ENCODE data around the gene GPR132.
"Not testable (repeated sequence)": the region's sequence is repeated elsewhere in the genome, so short reads cannot be mapped to it uniquely, and the experiment has no call there.

Gene GPR132

DNA sequence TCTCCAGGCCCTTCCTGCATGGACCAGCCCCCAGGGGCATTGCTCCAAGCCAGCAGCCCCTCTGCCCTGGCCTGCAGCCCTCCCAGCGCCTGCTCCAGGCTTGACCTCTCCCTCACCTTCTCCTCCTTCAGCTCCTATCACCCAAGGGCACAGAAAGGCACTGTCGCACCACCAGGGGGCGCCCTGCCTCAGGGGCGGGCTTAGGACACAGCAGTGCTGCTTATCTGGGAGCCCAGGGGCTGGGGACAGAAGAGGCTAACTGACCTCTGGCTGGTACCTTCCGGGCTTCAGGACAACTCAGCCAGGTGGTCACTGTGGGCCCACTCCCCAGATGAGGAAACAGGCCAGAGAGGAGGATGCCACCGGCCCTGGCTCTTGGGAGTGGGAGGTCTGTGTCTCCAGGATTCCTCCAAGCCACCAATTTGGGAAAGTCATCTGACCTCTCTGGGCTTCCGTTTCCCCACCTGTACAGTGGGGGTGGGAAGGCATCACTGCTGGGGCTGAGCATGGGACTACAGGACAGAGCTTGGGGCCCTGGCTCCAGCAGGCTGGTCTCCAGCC, 25.3 kb upstream of the GPR132 start:
- FAIRE-seq = no peak

DNA sequence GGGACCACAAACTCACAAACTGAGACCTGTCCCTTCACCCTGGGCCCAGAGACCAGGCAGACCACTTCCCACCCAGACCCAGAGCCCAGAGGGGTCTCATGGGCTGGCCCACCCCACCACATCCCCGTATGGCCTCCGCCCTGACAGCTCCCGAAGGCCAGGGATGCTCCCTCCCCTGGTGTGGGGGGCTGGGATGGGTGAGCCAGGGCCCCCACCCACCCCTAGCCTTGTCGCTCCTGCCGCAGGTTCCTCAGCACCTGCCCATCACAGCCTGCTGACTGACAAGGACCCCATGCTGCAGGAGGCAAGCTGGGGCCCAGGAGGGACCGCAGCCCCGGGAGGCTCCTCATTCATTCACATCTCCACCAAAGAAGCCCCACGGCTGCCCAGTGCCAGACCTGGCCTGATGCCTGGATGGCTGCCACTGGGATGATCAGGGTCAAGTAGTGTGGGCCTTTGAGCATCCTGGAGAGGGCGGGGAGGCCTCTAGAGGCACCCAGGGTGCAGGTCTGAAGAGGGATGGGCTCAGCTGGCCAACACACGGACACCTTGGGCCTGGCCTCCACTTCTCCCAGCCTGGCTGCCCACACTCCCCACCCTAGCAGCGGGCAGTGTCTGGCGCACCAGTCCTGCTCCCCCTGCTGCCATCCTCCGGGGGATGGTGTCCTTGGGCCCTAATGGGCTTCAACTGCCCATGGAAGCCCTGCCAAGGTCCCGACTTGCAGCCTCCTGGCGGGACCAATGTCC, 24.7 kb upstream of the GPR132 start:
- FAIRE-seq = no peak

DNA sequence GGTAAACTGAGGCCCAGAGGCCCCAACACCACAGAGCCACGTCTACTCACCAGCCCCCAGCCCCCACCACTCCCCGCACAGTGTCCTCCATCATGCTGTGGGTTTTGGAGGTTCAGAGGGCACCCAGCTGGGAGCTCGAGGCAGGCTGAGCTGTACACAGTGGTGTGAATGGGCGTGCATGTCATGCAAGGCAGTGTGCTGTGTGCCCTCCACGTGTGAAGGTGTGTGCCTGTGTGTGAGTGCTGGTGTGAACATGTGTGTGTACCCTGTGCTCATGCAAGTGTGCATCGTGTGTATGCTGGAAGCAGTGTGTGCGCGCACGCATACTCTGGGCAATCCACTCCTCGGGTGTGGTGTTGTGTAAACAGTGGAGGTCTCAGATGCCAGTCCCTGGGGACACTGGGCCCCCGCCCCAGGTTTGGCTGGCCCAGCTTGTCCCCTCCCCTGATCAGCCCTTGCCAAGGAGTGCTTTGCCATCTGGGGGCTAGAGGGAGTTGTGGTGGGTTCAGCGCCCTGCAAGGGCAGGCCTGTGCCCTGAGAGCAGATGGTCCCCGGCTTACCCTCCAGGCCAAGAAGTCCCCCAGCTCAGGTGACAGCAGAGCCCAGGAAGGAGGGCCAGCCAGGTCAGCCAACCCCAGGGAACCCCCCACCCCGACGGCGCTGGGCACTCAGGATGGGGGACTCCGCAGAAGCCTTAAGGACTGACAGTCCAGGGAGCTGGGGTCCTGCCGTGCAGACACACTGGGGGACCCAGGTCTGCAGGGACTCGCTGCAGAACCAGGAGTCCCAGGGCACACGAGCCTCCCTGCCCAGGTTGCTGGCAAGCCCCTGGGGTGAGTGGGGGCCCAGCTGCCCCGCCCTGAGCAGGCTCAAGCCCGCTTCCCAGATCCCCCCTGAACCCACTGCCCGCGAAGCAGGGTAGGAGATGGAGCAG, 23.8 kb upstream of the GPR132 start:
- FAIRE-seq = no peak

DNA sequence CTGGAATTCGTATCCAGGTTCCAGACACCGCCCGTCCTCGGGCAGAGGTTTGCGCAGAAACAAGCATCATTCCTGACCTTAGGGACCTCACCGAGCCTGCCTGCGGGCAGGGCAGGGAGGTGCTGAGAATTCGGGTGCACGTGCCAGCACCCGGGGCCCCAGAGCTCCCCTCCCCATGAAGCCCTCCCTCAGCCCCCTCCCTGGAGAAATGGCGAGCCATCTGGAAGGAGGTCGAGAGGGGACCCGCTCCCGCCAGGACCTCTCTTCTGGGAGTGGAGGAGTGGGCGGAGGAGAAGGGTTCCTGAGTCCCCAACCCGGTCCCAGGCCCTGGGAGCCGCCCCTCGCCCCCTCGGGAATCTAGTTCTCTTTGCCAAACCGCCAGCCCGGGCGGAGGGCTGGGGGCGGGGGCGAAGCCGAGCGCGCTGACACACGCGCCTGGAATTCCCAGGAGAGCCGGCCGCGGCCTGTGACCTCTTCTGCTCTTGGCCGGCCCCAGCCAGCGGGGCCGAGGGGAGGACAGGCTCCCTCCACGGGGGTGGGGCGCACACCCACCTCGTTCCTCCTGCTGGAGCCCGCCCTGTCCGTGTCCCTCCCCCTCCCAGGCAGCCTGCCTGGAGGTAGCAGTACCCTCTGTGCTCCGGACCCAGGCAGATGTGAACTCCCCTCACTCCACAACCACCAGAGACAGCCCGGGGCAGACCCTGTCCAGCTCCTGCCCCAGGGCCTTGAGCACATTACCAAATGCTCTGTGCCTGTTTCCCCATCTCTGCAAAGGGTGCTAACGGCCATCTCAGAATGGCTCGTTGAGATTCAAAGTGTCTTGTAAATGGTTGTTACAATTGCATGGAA, 23.0 kb upstream of the GPR132 start:
- FAIRE-seq = no peak

DNA sequence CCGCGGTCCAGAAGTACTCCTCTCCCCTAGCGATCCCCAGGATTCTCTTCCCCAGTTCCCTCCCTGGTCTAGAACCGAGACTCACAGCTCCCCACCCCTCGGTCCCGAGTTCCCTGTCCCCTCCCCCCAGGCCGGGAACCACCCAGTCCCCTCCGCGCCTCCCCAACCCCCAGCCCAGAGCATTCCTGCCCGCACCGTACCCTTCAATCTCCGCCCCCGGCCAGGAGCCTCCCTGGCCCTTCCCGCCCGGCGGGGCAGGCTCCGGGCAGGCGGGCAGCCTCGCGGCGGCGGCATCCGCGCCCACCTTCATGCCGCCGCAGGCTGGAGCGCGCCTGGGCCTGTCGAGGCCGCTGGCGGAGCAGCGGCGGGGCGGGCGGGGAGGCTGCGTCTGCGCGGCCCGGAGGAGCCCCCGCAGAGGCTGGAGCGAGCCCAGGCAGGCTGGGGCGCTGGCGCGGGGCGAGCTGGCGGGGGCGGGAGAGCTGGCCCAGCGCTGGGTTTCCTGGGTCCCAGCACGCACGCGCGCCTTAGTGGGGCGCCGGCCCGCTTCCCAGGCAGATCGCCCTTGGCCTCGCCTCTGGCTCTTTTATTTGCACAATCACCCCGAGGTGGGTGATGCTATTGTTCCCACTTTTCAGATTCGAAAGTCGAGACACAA, 22.2 kb upstream of the GPR132 start:
- FAIRE-seq = no peak

DNA sequence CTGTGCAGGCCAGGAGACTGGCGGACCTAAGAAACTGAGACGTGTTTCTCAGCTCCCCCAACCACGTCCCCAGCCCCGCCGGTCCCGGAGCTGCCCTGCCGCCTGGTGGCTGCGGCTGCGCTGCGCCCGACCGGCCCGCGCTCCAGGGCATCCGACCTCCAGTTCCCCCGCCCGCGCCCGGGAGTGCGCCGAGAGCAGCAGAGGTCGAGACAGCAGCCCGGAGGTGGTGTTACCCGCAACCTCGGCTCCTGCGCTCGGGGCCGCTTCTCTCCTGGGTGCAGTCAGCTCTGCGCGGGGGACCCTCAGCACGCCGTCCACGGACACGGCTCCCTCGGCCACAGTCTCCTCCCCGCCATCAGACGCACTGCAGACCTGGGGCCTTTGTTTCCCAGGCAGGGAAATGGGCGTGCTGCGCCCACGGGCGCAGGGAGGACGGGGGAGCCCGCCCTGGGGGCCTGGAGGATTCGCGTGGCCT, 21.6 kb upstream of the GPR132 start:
- FAIRE-seq = no peak

DNA sequence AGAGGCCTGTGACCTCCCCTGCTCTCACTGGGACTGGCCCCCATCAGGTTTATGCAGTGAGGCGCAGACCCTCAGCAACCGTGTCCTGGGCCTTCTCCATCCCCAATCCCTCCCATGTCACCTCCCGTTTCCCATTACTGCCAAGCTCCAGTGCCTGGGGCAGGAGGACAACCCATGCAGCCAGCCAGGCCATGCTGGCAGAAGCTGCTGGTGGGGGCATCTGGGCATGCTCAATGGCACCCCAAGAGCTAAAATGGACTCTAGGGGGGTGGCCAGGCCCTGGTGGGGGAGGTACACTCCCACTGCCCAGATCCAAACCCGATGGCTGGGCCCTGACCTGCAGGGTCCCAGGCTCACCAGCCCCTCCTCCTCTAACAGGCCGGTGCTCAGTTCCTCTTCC, 20.5 kb upstream of the GPR132 start:
- FAIRE-seq = no peak

DNA sequence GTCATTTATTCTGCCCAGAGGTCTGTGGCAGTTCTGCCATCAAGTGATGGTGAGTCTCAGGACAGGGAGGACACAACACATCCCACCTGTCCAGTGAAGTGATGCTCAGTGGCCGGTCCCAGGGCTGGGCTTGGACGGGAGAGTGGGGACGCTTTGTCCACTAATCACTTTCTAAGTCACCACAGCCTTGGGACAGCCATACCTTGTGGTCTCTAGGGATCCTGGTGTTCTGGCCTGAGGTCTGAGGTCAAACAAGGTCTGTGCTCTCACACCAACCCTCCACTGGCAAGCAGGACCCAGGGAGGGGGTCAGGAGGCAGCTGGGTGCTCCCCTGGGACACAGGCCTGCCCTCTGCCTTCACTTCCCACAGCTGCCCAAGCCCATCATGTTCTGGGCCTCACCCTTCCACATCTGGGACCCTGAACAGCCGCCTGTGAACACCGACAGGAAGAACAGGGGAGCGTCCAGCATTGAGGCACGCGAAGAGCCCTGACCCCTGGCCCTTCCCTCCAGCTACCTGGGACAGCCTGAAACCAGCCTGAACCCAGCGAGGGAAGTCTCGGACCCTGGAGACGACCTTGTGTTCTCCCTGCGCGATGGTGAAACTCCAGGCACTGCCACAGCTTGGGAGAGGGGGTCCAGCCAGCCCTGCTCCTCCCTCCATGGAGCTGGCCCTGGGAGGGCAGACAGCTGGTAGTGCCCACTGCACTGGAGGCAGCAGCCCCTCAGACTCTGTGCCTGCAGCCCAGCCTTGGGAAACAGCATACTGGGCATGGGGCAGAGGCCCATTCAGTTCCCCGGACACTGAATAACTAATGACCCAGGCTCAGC, 19.7 kb upstream of the GPR132 start:
- FAIRE-seq = no peak

DNA sequence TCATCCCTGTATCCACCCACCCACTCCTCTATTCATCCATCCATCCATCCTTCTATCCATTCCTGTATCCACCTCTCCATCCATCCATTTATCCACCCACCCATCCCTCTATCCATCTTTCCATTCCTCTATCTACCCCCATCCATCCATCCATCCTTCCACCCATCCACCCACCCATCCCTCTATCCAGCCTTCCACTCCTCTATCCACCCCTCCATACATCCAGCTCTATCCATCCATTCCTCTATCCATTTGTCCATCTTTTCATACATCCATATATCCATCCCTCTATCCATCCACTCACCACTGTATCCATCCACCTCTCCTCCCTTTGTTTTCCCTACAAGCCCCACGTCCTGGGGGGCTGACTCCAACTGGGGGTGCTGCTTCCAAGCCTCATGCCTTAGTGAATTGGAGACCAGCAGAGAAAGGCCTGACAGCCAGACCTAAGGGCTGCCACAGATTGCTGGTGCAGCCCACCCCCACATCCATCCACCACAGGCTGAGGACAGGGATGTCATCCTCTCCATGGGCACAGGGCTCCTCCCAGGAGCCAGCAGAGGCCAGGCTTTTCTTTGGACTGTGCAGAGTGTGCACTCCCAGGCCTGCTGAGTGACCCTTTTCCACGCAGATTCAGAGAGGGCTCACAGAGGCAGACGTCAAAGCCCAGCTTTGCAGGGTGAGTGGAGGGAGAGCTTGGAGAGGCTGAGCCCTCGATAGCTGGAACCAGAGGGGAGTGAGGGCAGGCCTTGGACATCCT, 18.9 kb upstream of the GPR132 start:
- FAIRE-seq = no peak

DNA sequence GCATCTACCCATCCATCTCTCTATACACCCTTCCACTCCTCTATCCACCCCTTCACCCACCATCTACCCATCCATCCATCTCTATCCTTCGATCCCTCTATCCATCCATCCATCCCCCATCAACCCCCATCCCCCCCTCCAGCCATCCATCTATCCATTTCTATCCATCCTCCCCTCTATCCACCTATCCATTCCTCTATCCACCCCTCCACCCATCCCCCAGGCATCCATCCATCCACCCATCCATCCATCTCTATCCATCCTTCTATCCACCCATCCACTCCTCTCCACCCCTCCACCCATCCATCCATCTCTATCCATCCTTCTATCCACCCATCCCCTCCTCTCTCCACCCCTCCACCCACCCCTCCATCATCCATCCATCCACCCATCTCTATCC, 17.5 kb upstream of the GPR132 start:
- no peak for FAIRE-seq

DNA sequence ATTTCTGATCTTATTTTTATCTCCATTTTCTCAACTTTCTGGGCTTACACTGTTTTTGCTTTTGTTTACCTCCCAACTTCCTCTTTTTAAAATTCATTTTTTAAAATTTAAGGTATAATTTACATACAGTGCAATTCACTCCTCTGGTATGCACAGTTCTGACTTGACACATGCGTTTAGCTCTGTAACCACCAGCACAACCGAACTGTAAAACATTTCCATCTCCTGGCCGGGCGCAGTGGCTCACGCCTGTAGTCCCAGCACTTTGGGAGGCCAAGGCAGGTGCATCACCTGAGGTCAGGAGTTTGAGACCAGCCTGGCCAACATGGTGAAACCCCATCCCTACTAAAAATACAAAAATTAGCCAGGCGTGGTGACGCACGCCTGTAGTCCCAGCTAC, 16.2 kb upstream of the GPR132 start:
- FAIRE-seq = not testable (repeated sequence)

DNA sequence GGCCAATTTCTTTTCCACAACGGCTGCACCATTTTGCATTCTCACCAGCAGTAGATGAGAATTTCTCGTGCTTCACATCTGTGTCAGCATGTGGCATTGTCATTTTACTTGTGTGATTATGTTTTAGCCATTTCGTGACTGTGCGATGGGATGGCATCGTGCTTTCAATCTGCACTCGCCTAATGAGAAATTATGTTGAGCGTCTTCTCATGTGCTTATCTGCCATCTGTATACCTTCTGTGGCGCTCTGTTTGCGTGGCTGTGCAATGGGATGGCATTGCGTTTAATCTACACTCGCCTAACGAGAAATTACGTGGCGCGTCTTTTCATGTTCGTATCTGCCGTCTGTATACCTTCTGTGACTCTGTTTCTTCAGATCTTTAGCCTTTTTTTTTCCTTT, 14.9 kb upstream of the GPR132 start:
- FAIRE-seq = no peak

DNA sequence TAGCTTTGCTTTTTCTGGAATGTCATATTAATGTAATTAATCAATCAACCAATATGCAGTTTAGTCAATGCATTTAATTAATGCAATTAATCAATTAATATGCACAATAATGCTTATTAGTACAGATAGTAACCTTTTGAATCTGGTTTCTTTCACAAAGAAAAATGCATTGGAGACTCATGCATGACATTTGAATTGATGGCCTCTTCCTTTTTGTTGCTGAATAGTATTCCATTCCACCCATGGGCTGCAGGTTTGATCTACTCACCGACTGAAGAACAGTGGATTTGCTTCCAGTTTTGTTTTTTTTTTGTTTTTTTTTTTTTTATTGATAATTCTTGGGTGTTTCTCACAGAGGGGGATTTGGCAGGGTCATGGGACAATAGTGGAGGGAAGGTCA, 13.1 kb upstream of the GPR132 start:
- no peak for FAIRE-seq

DNA sequence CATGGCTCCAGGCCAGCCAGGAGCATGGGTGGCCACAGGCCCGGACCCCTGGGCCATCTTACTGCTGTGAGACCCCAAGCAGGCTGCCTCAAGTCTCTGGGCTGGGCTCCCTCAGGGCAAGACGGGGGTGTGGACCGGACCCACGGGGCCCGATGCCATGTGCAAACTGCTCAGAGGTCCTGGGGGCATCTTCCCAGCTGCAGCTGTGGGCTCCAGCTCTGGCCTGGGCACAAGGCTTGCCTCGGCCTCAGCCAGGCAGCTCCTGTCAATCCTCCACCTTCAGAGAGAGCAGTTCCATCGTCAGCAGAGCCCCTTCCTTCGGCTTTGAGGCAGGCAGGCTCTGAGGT, 12.4 kb upstream of the GPR132 start:
- no peak for FAIRE-seq

DNA sequence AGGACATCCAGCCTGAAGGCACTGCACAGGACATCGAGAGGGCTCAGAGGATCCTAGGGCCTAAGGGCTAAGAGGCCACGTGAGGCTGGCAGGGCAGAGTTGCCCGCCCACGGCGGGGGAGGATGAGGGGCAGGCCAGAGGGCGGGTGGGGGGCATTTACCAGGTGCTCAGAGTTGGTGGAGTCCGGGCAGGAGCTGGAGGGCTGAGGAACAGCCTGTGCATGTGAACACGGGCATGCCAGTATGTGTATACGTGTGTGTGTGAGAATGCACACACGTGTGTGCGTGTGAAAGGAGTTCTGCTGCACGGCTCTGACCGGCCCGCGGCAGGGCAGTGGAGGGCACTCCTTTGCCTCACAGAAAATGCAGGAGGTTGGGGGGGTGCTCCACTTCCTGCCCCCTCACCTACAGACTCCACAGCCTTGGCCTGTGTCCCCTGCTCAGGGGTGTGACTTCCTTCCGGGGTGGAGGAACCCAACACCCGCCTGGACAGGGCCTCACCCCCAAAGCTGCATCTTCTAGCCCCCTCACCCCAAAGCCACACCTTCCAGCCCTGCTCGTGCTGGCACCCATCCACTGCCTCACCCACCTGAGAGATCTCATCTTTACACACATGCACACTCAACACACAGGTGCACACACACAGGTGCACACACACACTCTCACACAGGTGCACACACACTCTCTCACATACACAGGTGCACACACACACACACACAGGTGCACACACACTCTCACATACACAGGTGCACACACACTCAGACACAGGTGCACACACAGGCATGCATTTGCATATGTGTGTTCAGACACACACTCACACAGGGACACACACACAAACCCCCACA, 11.8 kb upstream of the GPR132 start:
- FAIRE-seq = no peak

DNA sequence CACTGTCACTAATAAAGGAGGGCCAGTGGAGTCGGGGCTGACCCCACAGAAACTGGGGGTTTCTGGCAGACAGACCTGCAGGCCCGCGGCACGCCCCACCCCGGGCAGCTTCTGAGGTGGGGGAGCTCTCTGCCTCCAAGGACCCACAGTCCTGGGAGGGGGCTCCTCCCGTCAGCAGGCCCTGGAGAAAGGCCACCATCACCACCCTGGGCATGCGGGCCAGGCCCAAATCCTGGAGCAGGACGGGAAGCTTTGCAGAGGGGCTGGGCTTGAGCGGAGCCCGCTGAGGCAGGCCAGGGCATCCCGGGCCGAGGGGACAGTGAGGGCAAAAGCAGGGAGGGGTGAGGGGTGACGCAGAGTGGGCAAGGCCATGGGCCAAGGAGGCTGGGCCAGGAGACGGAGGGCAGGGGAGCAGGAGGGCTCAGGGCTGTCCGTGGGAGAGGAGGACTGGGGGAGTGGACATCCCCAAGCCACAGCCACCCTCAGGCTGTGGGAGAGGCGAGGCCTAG, 11.1 kb upstream of the GPR132 start:
- FAIRE-seq = no peak

DNA sequence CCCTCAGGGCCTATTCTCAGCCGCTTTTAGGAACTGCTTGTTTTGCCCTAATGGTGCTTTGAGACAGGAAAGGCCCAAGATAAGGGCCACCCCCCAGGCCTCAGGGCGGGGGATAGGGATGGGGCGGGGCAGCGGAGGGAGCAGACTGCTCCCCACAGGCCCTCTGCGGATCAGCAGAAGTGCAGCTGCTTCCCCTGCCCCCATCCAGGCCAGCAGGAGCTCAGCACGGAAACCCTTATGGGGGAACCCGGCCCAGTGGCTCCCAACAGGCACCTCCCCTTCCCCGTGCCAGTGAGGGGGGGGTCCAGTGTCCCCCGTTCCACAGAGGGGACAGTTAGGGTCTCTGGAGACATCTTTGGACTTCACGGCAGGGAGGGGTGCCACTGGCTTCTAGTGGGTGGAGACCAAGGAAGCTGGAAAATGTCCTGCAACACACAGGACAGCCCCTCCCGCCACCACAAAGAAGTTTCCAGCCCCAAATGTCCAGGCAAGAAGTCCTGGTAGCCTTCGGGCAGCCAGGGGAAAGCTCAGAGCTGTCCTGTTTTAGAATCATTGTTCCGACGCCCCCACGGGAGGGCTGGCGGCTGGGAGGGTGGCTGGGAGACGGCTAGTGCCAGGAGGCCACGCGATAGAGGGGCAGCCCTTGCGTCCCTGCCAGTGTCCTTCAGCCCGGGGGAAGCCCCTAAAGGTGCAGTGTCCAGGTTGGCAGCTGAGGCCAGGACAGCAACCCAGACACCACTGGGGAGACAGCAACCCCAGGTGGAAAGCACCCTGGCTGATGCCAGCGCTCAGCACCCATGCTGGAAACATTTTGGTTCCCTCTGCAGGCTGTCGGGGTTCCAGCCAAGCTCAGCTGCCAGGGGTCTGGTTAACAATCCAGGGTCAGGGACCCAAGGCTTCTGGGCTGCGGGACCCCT, 10.4 kb upstream of the GPR132 start:
- no peak for FAIRE-seq

DNA sequence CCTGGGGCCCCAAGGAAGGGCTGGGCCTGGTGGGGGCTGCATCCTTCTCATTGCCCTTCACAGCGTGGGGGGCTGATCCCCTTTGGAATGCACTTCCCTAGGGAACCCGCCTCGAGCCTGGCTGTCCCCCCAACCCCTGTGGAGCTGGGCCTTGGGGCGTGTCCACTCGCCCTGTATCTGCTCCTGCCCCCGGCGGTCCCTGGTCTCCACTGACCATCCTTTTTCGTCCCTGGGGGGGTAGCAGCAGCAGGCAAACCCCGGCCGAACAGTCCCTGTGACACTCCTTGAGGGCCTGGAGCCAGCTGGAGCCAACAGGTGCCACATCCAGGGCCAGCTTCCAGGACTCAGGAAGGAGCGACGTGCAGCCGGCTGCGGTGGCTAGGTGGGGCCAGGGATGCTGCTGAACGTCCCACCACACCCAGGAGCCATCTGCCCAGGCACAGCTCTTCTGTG, 9.4 kb upstream of the GPR132 start:
- no peak for FAIRE-seq

All from colon (tissue), 2 donors.